GM23338 (cell line): ENCODE data around the gene UPF1. TPM values are rescaled to one million over a fixed set of nuclear protein-coding genes. Genes with fewer than 3 reads are reported as not detected.

Experiments used
- ATAC-seq: fragments of 200-7000 bp; cut with Tn5 transposase; 3 replicates; pipeline ENCODE4 v1.9.1; 2020
- DNase-seq: peaks from one replicate; pipeline ENCODE4 v3.0.0-alpha.2; 2015; ENCODE audit warnings: low spot score
- H2AFZ ChIP-seq: fragments of 200-600 bp; sonication (generic); 2 replicates; pipeline ENCODE4 v1.8.0; 2016; ENCODE audit warnings: antibody characterized with exemption, mild to moderate bottlenecking, moderate library complexity
- H3F3A ChIP-seq: fragments of 200-600 bp; sonication (generic); replicated peaks from 2 replicates; pipeline ENCODE4 v1.8.0; 2017; ENCODE audit warnings: antibody characterized with exemption, mixed run types, low read depth
- H3K27ac ChIP-seq: fragments of 200-600 bp; sonication (generic); 2 replicates; pipeline ENCODE4 v1.6.1; 2016; ENCODE audit warnings: low read depth
- H3K27me3 ChIP-seq: fragments of 200-600 bp; sonication (generic); 2 replicates; pipeline ENCODE4 v1.8.0; 2016; ENCODE audit warnings: mild to moderate bottlenecking, mixed run types, moderate library complexity; ENCODE audit not compliant: insufficient read depth
- H3K36me3 ChIP-seq: fragments of 200-600 bp; sonication (generic); 2 replicates; pipeline ENCODE4 v1.8.0; 2016; ENCODE audit warnings: mild to moderate bottlenecking; ENCODE audit not compliant: insufficient read depth
- H3K4me1 ChIP-seq: fragments of 200-600 bp; sonication (generic); 2 replicates; pipeline ENCODE4 v1.8.0; 2016; ENCODE audit warnings: mild to moderate bottlenecking, moderate library complexity; ENCODE audit not compliant: insufficient read depth
- H3K4me2 ChIP-seq: fragments of 200-600 bp; sonication (generic); 2 replicates; pipeline ENCODE4 v1.7.1; 2017; ENCODE audit warnings: mixed run types
- H3K4me3 ChIP-seq: fragments of 200-600 bp; sonication (generic); 2 replicates; pipeline ENCODE4 v1.6.1; 2016; ENCODE audit warnings: mixed run types
- H3K79me2 ChIP-seq: fragments of 200-600 bp; sonication (generic); replicated peaks from 2 replicates; pipeline ENCODE4 v1.8.0; 2017; ENCODE audit warnings: mild to moderate bottlenecking; ENCODE audit not compliant: insufficient read depth
- H3K9me2 ChIP-seq: fragments of 200-600 bp; sonication (generic); 2 replicates; pipeline ENCODE4 v1.8.0; 2017; ENCODE audit not compliant: insufficient read depth
- H4K20me1 ChIP-seq: fragments of 200-600 bp; sonication (generic); replicated peaks from 2 replicates; pipeline ENCODE4 v1.8.0; 2017; ENCODE audit warnings: mild to moderate bottlenecking; ENCODE audit not compliant: insufficient read depth
- H3K27ac Mint-ChIP-seq: 2 replicates; pipeline ENCODE4 v1.8.0; 2020; ENCODE audit warnings: inconsistent platforms, mild to moderate bottlenecking, moderate library complexity, mixed read lengths
- H3K27me3 Mint-ChIP-seq: 3 replicates; pipeline ENCODE4 v1.8.0; 2022; ENCODE audit warnings: low read depth, mild to moderate bottlenecking, moderate library complexity, mixed read lengths, inconsistent platforms; ENCODE audit not compliant: insufficient read depth, poor library complexity
- H3K36me3 Mint-ChIP-seq: 3 replicates; pipeline ENCODE4 v1.8.0; 2021; ENCODE audit warnings: low read depth, mild to moderate bottlenecking, inconsistent platforms, moderate library complexity, mixed read lengths
- H3K4me1 Mint-ChIP-seq: 3 replicates; pipeline ENCODE4 v1.8.0; 2020; ENCODE audit warnings: mild to moderate bottlenecking, inconsistent platforms, mixed read lengths
- H3K4me3 Mint-ChIP-seq: 3 replicates; pipeline ENCODE4 v1.8.0; 2021; ENCODE audit warnings: moderate library complexity, mild to moderate bottlenecking, inconsistent platforms, mixed read lengths
- H3K9me3 Mint-ChIP-seq: 3 replicates; pipeline ENCODE4 v1.8.0; 2020; ENCODE audit warnings: moderate library complexity, mild to moderate bottlenecking, inconsistent platforms, mixed read lengths
- CREB1 ChIP-seq: fragments of 250-450 bp; sonication (Bioruptor Pico); IDR thresholded peaks from 2 replicates; pipeline ENCODE4 v1.5.0; 2020; ENCODE audit warnings: low read depth, mild to moderate bottlenecking, moderate library complexity
- EZH2 ChIP-seq: fragments of 200-600 bp; sonication (generic); IDR thresholded peaks from one replicate; pipeline ENCODE4 v1.8.0; 2017; ENCODE audit warnings: antibody characterized with exemption, mild to moderate bottlenecking, low read depth; ENCODE audit not compliant: unreplicated experiment
- EZH2phosphoT487 ChIP-seq: fragments of 200-600 bp; sonication (generic); IDR thresholded peaks from one replicate; pipeline ENCODE4 v1.8.1; 2018; ENCODE audit warnings: antibody characterized with exemption; ENCODE audit not compliant: unreplicated experiment
- JUNB ChIP-seq: IDR thresholded peaks from one replicate; pipeline ENCODE4 v1.6.1; 2016; ENCODE audit warnings: antibody characterized with exemption; ENCODE audit not compliant: unreplicated experiment
- NANOG ChIP-seq: IDR thresholded peaks from 2 replicates; pipeline ENCODE4 v1.6.1; 2016; ENCODE audit warnings: antibody characterized with exemption, borderline replicate concordance
- POLR2AphosphoS5 ChIP-seq: IDR thresholded peaks from 2 replicates; pipeline ENCODE4 v1.6.1; 2016; ENCODE audit warnings: antibody characterized with exemption, low read depth
- STAT1 ChIP-seq: IDR thresholded peaks from one replicate; pipeline ENCODE4 v1.6.1; 2016; ENCODE audit warnings: antibody characterized with exemption; ENCODE audit not compliant: unreplicated experiment
- ZNF114 ChIP-seq: fragments of 250-450 bp; sonication (Bioruptor Pico); IDR thresholded peaks from 2 replicates; pipeline ENCODE4 v1.5.0; 2020; ENCODE audit warnings: mild to moderate bottlenecking, moderate library complexity
- ZNF331 ChIP-seq: fragments of 250-450 bp; sonication (Bioruptor Pico); IDR thresholded peaks from 2 replicates; pipeline ENCODE4 v1.5.0; 2020; ENCODE audit warnings: low read depth, mild to moderate bottlenecking, moderate library complexity
- polyA plus RNA-seq: library from polyadenylated mRNA; unstranded; fragments of >200 nt; fragmentation: Nextera tagmentation; extraction: Ambion mirVana; gene quantifications from 2 replicates; pipeline ENCODE4 v1.2.1, GENCODE V29; 2016
- total RNA-seq: library from RNA; depleted of rRNA; stranded (reverse); fragments of >200 nt; shearing (Covaris generic); gene quantifications from 2 replicates; pipeline ENCODE4 v1.2.3, GENCODE V29; 2014
- TF ChIP-seq, protein P1 (sequence below), 2 experiments: fragments of 200-600 bp in 1 of 2; sonication (generic) in 1 of 2; conservative IDR thresholded peaks; 2 replicates each; pipeline versions ENCODE4 v1.5.1 to v1.6.1; 2016 to 2017; ENCODE audit warnings: antibody characterized with exemption in 2 of 2, low read depth in 2 of 2, mild to moderate bottlenecking in 2 of 2, moderate library complexity in 1 of 2
- TF ChIP-seq, protein P2 (sequence below): IDR thresholded peaks from 2 replicates; pipeline ENCODE4 v1.6.1; 2016; ENCODE audit warnings: antibody characterized with exemption
- TF ChIP-seq, protein P3 (sequence below): IDR thresholded peaks from one replicate; pipeline ENCODE4 v1.6.1; 2018; ENCODE audit warnings: antibody characterized with exemption; ENCODE audit not compliant: unreplicated experiment

UPF1 gene
- total and polyA plus RNA-seq, 2 experiments from 2014 or later, result 13.8 to 138 TPM

GRCh38 chr19:18804139-18804601 lies 27.6 kb upstream of the UPF1 start (continued):
- TF ChIP-seq CREB1 (CRISPR knock-in tag) (no peak), ZNF331 (CRISPR knock-in tag) (no peak), NANOG (no peak), JUNB (no peak), EZH2phosphoT487 (no peak), ZNF114 (no peak), POLR2AphosphoS5 (no peak), EZH2 (no peak), STAT1 (no peak)
- TF ChIP-seq, protein P1, sequence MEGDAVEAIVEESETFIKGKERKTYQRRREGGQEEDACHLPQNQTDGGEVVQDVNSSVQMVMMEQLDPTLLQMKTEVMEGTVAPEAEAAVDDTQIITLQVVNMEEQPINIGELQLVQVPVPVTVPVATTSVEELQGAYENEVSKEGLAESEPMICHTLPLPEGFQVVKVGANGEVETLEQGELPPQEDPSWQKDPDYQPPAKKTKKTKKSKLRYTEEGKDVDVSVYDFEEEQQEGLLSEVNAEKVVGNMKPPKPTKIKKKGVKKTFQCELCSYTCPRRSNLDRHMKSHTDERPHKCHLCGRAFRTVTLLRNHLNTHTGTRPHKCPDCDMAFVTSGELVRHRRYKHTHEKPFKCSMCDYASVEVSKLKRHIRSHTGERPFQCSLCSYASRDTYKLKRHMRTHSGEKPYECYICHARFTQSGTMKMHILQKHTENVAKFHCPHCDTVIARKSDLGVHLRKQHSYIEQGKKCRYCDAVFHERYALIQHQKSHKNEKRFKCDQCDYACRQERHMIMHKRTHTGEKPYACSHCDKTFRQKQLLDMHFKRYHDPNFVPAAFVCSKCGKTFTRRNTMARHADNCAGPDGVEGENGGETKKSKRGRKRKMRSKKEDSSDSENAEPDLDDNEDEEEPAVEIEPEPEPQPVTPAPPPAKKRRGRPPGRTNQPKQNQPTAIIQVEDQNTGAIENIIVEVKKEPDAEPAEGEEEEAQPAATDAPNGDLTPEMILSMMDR (conservative IDR thresholded peaks at IDR 0.05; ENCODE audit: low read depth in 2 of 2), result no peak
- TF ChIP-seq, protein P2, sequence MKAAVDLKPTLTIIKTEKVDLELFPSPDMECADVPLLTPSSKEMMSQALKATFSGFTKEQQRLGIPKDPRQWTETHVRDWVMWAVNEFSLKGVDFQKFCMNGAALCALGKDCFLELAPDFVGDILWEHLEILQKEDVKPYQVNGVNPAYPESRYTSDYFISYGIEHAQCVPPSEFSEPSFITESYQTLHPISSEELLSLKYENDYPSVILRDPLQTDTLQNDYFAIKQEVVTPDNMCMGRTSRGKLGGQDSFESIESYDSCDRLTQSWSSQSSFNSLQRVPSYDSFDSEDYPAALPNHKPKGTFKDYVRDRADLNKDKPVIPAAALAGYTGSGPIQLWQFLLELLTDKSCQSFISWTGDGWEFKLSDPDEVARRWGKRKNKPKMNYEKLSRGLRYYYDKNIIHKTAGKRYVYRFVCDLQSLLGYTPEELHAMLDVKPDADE, result no peak
- TF ChIP-seq, protein P3, sequence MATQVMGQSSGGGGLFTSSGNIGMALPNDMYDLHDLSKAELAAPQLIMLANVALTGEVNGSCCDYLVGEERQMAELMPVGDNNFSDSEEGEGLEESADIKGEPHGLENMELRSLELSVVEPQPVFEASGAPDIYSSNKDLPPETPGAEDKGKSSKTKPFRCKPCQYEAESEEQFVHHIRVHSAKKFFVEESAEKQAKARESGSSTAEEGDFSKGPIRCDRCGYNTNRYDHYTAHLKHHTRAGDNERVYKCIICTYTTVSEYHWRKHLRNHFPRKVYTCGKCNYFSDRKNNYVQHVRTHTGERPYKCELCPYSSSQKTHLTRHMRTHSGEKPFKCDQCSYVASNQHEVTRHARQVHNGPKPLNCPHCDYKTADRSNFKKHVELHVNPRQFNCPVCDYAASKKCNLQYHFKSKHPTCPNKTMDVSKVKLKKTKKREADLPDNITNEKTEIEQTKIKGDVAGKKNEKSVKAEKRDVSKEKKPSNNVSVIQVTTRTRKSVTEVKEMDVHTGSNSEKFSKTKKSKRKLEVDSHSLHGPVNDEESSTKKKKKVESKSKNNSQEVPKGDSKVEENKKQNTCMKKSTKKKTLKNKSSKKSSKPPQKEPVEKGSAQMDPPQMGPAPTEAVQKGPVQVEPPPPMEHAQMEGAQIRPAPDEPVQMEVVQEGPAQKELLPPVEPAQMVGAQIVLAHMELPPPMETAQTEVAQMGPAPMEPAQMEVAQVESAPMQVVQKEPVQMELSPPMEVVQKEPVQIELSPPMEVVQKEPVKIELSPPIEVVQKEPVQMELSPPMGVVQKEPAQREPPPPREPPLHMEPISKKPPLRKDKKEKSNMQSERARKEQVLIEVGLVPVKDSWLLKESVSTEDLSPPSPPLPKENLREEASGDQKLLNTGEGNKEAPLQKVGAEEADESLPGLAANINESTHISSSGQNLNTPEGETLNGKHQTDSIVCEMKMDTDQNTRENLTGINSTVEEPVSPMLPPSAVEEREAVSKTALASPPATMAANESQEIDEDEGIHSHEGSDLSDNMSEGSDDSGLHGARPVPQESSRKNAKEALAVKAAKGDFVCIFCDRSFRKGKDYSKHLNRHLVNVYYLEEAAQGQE, result no peak

DNA sequence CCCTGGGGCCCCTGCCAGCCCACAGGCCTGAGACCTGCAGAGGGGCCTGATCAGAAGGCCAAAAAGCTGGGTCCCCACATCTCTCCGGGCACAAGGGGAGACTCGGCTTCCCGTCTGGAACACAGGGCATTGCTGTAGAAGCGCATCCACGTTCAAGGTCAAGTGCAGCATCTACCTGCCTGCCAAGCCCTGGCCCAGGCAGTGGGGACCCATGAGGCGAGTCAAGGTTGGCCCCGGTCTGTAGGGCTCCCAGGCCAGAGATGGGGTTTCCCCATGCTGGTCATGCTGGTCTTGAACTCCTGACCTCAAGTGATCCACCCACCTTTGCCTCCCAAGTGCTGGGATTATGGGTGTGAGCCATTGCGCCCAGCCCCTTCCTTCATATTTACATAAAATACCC lies 27.1 kb upstream of the UPF1 start:
- Histone ChIP-seq H3F3A (no peaks in the 10 kb centered on the region), H3K4me3 (no peak overlapping the region), H3K36me3 (no peaks in the 10 kb centered on the region), H3K79me2 (no peaks in the 10 kb centered on the region), H3K27me3 (peaks cover 40% of the 10 kb centered on the region), H3K4me2 (no peak overlapping the region), H3K27ac (no peak overlapping the region), H3K9me2 (no peaks in the 10 kb centered on the region), H2AFZ (no peak overlapping the region), H4K20me1 (no peaks in the 10 kb centered on the region), H3K4me1 (no peaks in the 10 kb centered on the region)
- DNase-seq (no peak), ATAC-seq (no peak)
- no peak overlapping the region for H3K4me3 Mint-ChIP-seq
- H3K27ac Mint-ChIP-seq, result no peak overlapping the region
- H3K36me3 Mint-ChIP-seq, result no peaks in the 10 kb centered on the region
- peaks cover 3% of the 10 kb centered on the region; the same call in 2 of the 3 replicates for H3K9me3 Mint-ChIP-seq
- no peaks in the 10 kb centered on the region for H3K4me1 Mint-ChIP-seq
- H3K27me3 Mint-ChIP-seq, result peaks cover 30% of the 10 kb centered on the region
- TF ChIP-seq, protein P3, result no peak
- TF ChIP-seq EZH2 (no peak), JUNB (no peak), ZNF114 (no peak)
